ENCODE results near the gene SLAMF6.

- TF ChIP-seq MAX (IDR thresholded peaks at IDR 0.05) (no peak), TAF1 (conservative IDR thresholded peaks at IDR 0.05) (no peak), CTCF (IDR thresholded peaks at IDR 0.05; ENCODE audit: low read depth, low read length, missing input control) (no peak), EGR1 (IDR thresholded peaks at IDR 0.05; ENCODE audit: low read depth in 2 of 2) (no peak), GABPA (IDR thresholded peaks at IDR 0.05 in 1 of 2, conservative IDR thresholded peaks at IDR 0.05 in 1 of 2) (no peak), JUND (IDR thresholded peaks at IDR 0.05) (no peak), REST (IDR thresholded peaks at IDR 0.05) (no peak), RAD21 (IDR thresholded peaks at IDR 0.05) (no peak), YY1 (IDR thresholded peaks at IDR 0.05) (no peak), FOXA1 (IDR thresholded peaks at IDR 0.05) (no peak)
Observed at GRCh38 chr1:160540859-160541233, 17.8 kb upstream of the SLAMF6 start.

Data from liver (tissue), 3 donors.